Measurements from ENCODE around the gene STK11.

The STK11 gene

GRCh38 chr19:1205114-1206099 lies at the start of gene STK11:
Gene STK11, plus strand, starts transcription at chr19:1205778. Its CDS starts 1,136 bp downstream, at chr19:1206914.
- DNase-seq (ENCODE audit: low spot score) = peak; percentile 98

GRCh38 chr19:1156305-1156801 lies 49.2 kb upstream of the STK11 start:
- no peak for DNase-seq (ENCODE audit: low spot score)

- DNase-seq (ENCODE audit: low spot score) = no peak
Measured at GRCh38 chr19:1156830-1157615, 48.6 kb upstream of the STK11 start.

- DNase-seq (ENCODE audit: low spot score) = no peak
Measured at GRCh38 chr19:1157931-1158884, 47.4 kb upstream of the STK11 start.

- no peak for DNase-seq (ENCODE audit: low spot score)
Measured at GRCh38 chr19:1158885-1159448, 46.6 kb upstream of the STK11 start.

DNA sequence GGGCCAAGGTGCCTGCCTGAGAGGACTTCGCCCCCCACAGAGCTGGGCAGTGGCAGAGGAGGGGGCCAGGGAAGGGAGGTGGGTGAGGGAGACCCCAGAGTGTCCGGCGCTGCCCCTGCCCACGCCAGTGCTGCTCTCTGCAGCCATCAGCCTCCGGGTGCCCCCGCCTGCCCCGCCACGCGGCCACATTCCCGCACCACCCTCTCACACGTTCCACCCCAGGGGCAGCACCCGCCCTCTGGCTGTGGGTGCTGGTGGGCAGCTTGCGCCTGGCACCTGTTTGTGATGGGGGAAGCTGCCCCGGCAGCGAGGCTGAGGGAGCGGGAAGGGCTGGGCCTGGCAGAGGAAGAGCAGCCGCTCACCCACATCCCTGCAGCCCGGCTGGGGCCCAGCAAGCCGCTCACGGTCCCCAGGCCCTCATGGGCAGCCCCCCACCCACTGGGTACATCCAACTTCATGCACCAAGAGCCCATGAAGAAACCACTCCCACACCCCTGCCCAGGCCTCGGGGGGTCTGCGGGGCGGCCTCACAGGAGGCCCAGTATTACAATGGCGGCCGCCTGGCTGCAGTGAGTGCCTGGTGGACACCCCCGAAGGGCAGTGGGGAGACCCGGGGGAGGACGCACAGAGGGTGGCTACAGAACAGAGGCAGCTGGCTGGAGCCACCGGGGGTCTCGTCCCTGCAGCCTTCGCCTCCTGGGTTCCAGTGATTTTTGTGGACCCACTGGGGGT lies 45.5 kb upstream of the STK11 start:
- DNase-seq (ENCODE audit: low spot score) = no peak

DNA sequence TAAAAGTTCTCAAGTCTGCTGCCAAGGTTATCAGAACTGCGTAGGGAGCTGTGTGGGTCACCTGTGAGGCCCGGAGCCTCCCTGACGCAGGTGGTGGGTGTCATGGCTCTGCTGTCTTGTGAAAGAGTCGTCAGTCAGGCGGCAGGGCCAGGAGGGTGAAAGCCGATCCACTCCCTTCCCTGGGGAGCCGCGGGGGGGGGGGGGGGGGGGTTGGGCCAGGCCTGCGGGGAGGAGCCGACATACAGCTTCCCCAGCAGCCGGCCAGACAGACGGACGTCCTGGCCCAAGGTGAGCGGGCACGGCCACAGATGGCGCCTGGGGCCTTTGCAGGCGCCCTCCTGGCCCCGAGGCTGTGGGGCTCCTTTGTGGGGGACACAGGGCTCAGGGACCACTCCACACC lies 43.9 kb upstream of the STK11 start:
- DNase-seq (ENCODE audit: low spot score) = no peak

DNA sequence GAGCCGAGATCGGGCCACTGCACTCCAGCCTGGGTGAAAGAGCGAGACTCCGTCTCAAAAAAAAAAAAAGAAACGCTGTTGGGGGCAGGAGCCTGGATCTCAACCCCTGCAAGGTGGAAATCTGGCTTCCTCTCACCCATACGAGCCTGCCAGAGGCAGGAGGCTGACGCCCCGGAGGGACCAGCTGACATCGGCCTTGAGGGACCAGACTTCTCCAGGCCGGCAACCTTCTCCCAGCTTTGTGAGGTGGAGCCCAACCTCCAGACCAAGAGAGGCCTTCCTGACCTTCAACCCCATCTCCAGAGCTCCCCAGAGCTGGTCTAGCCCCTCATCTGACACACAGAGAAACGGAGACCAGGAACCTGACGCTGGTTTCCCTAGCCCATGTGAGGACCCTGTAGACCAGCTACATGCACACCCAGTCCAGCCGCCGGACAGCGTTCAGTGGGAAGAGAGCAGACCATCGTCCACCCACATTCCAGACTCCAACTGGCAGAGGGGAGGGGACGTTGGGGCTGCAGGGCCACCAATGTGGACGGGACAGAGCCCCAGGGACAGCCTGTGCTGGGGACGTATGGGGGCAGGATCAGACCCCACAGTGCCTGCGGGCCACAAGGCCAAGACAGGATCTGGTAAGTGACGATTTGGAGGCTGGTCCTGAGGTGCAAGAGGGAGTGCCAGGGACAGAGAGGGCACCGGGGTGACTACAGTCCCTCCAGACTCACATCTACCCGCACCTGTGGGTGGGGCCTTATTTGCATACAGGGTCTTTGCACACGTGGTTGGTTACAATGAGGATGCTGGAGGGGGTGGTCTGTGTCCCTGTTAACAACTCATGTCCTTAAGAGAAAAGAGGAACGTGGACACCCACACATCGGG lies 42.9 kb upstream of the STK11 start:
- DNase-seq (ENCODE audit: low spot score) = no peak

DNA sequence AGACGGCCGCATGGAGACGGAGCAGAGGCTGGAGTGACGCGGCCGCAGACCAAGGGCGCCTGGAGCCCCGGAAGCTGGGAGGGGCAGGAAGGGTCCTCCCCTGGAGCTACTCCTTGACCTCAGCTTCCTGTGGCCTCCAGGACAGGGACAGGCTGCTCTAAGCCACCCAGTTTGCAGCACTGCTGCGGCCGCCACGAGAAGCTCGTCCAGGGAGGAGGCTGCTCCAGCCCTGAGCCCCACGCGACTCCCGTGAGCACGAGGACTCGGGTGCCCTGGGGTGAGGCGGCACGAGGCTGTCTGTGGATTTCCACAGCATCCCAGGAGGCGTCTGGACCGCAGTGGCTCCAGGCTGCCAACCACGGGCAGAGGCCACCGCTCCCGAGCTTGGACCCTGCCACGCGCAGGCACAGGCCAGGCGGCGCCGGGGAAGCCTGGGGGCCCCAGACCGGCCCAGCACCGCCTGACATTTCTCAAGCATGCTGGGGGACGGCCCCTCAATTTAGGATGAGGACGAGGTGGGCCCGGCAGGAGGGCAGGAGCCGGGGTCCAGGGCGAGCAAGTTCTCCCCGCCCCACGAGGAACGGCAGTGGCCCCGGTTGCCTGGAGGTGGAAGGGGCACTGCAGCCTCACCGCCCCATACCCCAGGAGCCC lies 42.2 kb upstream of the STK11 start:
- no peak for DNase-seq (ENCODE audit: low spot score)

DNA sequence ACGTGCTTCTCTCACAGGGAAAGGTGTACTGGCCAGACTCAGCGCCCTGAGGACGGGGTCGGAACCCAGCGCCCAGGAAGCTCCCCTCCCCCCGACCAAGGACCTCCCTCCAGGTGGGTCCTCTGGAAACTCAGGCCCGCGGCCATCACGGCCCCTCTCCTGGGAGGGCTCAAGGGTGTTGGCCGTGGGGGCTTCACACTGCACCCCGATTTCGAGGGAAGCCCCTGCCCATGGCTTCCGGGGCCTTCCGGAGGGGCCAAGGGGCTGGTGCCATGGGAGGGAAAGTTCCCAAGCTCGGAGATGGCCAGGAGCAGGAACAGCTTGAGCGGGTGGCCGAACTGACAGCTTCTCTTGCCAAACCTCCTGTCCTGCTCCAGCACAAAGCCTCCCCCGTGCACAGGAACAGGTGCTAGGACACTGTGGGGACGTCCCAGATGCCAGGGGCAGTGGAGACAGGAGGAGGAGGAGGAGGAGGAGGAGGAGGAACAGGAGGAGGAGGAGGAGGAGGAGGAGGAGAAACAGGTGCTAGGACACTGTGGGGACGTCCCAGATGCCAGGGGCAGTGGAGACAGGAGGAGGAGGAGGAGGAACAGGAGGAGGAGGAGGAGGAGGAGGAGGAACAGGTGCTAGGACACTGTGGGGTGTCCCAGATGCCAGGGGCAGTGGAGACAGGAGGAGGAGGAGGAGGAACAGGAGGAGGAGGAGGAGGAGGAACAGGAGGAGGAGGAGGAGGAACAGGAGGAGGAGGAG lies 41.5 kb upstream of the STK11 start:
- no peak for DNase-seq (ENCODE audit: low spot score)

- DNase-seq (ENCODE audit: low spot score) = no peak
Measured at GRCh38 chr19:1164684-1165531, 40.7 kb upstream of the STK11 start.

DNA sequence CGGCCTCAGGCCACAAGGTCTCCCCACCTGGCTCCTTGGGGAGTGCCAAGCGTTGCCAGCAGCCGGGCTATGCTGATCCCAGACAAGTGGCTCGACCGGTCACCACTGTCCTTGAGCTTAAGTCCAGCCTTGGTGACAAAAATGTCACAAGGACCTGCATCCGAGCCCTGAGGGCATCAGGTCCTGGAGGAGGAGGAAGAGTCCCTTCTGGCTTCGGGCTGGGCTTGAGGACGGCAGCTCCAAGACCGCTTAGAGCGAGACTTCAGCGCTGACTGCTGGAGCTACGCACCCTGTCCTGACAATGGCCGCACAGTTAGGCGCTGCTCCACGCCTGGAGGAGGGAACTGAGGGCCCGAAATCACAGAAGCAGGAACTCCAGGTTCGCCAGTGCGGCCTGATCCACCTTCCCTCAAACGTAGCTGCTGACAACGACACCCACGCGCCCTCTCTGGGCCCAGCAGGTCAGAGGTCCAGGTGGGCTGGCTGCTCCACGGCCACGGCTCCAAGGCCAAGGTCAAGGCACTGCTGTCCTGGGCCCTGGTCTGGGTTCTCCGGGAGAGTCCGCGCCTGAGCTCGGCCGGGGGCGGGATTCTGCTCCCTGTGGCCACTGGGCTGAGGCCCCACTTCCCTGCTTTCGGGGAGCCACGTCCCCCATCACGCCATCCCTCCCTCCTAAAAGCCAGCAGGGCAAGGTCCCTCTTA lies 38.6 kb upstream of the STK11 start:
- DNase-seq (ENCODE audit: low spot score) = no peak

DNA sequence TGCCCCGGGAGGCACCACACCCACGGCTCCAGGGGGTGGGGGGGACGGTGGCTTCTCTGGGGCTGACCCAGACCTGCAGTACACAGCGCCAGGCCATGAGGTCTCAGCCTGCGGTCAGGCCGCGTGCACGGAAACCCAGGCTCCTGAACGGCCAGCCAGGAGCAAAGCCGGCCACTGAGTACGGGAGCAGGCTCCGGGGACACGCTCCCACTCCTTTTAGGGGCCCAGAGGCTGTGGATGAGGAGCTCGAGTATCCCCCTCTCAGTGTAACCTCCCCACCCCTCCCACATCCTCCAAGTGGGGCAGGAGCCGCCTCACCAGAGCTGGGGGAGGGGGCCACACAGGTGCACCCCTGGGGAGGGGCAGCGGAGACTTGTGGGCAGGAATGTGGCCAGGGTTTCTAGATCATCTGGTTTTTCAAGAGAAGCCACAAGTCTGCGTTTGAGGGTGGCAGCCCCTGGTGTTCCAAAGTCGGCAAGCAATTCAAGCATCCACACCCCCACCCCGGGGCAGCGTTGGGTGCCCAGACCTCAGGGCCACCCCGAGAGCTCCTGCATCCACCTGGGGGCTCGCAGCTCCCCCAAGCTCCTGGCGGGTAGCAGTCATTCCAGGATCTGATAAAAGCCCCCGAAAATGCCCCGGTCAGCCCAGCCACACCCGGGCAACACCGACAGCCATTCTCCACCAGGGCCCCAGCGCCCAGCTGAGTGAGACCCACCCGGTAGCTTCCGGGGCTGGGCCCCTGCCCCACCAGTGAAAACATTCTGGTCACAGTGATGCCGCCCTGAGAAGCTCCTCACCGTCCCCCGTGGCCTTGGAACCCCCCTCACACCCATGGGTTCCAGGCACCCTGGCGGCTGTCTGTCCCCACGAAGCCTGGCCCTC lies 37.6 kb upstream of the STK11 start:
- DNase-seq (ENCODE audit: low spot score) = no peak

GRCh38 chr19:1168572-1169410 lies 36.8 kb upstream of the STK11 start:
- no peak for DNase-seq (ENCODE audit: low spot score)

- DNase-seq (ENCODE audit: low spot score) = no peak
Measured at GRCh38 chr19:1169411-1169791, 36.2 kb upstream of the STK11 start.

Measured in LoVo (cell line).